Naive thymus-derived CD4-positive, alpha-beta T cell (primary cell): ENCODE data around the gene GPC2. TPM values are rescaled to one million over a fixed set of nuclear protein-coding genes. Genes with fewer than 3 reads are reported as not detected.

Experiments used
- ATAC-seq: fragments of 150-1000 bp; cut with Tn5 transposase; 2 replicates; pipeline ENCODE4 v1.10.0; 2021; ENCODE audit warnings: mild to moderate bottlenecking, moderate library complexity
- CTCF ChIA-PET: fragments of 350-600 bp; sonication (Branson Sonifier 250); formaldehyde crosslinking; loops from one replicate; lab custom pipeline; 2021; ENCODE audit warnings: antibody characterized with exemption; lab: Charles Lee
- POLR2A ChIA-PET: fragments of 350-600 bp; sonication (Branson Sonifier 250); formaldehyde crosslinking; loops from one replicate; lab custom pipeline; 2021; ENCODE audit warnings: antibody characterized with exemption, inconsistent platforms; lab: Charles Lee
- DNase-seq, 9 donors: peaks; one replicate each; pipeline versions ENCODE4 v3.0.0 to v3.0.0-alpha.2; 2020 to 2022; ENCODE audit warnings: mixed read lengths in 1 of 9
- H3K27ac ChIP-seq: one replicate; pipeline ENCODE4 v1.7.0; 2013; ENCODE audit warnings: mild to moderate bottlenecking, low read depth, low read length, moderate library complexity
- H3K27me3 ChIP-seq, 2 donors: one replicate each; pipeline ENCODE4 v1.7.0; 2013; ENCODE audit warnings: low read length in 2 of 2, mild to moderate bottlenecking in 2 of 2, moderate library complexity in 2 of 2; ENCODE audit not compliant: control insufficient read depth in 2 of 2, insufficient read depth in 2 of 2
- H3K36me3 ChIP-seq, 3 experiments: 1 replicate in 2 of 3; 2 replicates in 1 of 3; pipeline ENCODE4 v1.7.0; 2013; ENCODE audit warnings: low read length in 3 of 3, mild to moderate bottlenecking in 3 of 3, moderate library complexity in 1 of 3; ENCODE audit not compliant: insufficient read depth in 3 of 3, control insufficient read depth in 2 of 3
- H3K4me1 ChIP-seq, 2 donors: one replicate each; pipeline ENCODE4 v1.7.0; 2013; ENCODE audit warnings: low read length in 2 of 2, mild to moderate bottlenecking in 2 of 2, moderate library complexity in 1 of 2; ENCODE audit not compliant: control insufficient read depth in 2 of 2, insufficient read depth in 2 of 2
- H3K4me3 ChIP-seq: 2 replicates; pipeline ENCODE4 v1.7.0; 2013; ENCODE audit warnings: mild to moderate bottlenecking, low read length
- H3K9me3 ChIP-seq, 3 experiments: 1 replicate in 2 of 3; 2 replicates in 1 of 3; pipeline ENCODE4 v1.7.0; 2013; ENCODE audit warnings: low read length in 3 of 3; ENCODE audit not compliant: control insufficient read depth in 2 of 3
- H3K27ac Mint-ChIP-seq, 9 donors: one replicate each; pipeline ENCODE4 v1.8.0; 2020 to 2022; ENCODE audit warnings: mixed read lengths in 9 of 9, mild to moderate bottlenecking in 8 of 9, moderate library complexity in 5 of 9, inconsistent platforms in 2 of 9
- H3K27me3 Mint-ChIP-seq, 5 donors: one replicate each; pipeline ENCODE4 v1.8.0; 2021 to 2022; ENCODE audit warnings: mixed read lengths in 5 of 5, mild to moderate bottlenecking in 1 of 5
- H3K36me3 Mint-ChIP-seq, 5 donors: one replicate each; pipeline ENCODE4 v1.8.0; 2020 to 2022; ENCODE audit warnings: mixed read lengths in 5 of 5, mild to moderate bottlenecking in 3 of 5, inconsistent platforms in 1 of 5
- H3K4me1 Mint-ChIP-seq, 7 donors: one replicate each; pipeline ENCODE4 v1.8.0; 2020 to 2022; ENCODE audit warnings: mixed read lengths in 7 of 7, mild to moderate bottlenecking in 3 of 7, inconsistent platforms in 1 of 7
- H3K4me3 Mint-ChIP-seq, 10 donors: one replicate each; pipeline ENCODE4 v1.8.0; 2020 to 2022; ENCODE audit warnings: mild to moderate bottlenecking in 10 of 10, mixed read lengths in 10 of 10, moderate library complexity in 6 of 10, inconsistent platforms in 2 of 10
- H3K9me3 Mint-ChIP-seq, 11 donors: one replicate each; pipeline ENCODE4 v1.8.0; 2020 to 2022; ENCODE audit warnings: mixed read lengths in 11 of 11, mild to moderate bottlenecking in 4 of 11, inconsistent platforms in 1 of 11, moderate library complexity in 1 of 11
- intact Hi-C, 2 donors: fragments of 100-400 bp; cut with micrococcal nuclease; formaldehyde crosslinking; loops; one replicate each; pipeline ENCODE4 v1.15.1; 2023
- polyA plus RNA-seq, 2 donors: library from polyadenylated mRNA; unstranded; fragments of 300-500 nt; fragmentation: Illumina TruSeq; gene quantifications; one replicate each; pipeline ENCODE4 v1.2.3, GENCODE V29; 2021
- total RNA-seq, 6 experiments: library from RNA in 5 of 6; stranded (reverse) in 5 of 6; gene quantifications; 1 replicate in 5 of 6; 2 replicates in 1 of 6; pipeline ENCODE4 v1.2.3 and lab custom pipeline; 2021 to 2026

The GPC2 gene
- total and polyA plus RNA-seq, 7 experiments from 2014 or later, result 0.64 to 30.6 (median 12.3) TPM

DNA sequence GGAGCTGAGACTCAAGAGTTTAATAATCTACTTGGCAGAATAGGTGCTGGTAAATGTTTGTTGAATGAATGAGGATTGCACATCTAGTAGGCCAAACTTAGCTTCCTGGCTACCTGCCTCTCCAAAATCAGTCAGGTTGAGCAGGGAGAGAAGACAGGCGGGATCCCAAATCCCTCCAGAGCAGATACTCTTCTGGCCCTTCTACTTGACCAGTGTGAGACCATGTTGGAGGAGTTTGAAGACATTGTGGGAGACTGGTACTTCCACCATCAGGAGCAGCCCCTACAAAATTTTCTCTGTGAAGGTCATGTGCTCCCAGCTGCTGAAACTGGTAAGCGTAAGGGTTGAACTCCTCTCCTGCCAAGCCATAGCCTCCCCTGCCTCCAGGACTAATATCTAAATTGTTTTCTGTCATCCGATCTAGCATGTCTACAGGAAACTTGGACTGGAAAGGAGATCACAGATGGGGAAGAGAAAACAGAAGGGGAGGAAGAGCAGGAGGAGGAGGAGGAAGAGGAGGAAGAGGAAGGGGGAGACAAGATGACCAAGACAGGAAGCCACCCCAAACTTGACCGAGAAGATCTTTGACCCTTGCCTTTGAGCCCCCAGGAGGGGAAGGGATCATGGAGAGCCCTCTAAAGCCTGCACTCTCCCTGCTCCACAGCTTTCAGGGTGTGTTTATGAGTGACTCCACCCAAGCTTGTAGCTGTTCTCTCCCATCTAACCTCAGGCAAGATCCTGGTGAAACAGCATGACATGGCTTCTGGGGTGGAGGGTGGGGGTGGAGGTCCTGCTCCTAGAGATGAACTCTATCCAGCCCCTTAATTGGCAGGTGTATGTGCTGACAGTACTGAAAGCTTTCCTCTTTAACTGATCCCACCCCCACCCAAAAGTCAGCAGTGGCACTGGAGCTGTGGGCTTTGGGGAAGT lies 52.6 kb downstream of the GPC2 start:
- ChIA-PET CTCF (no interaction called here), POLR2A (interaction anchor here (0.6 to 7.6 kb wide), 17 partner anchors 11 to 304 kb away, joined by 3 to 107 read pairs (median 4); partner anchors contain the start of genes AP4M1, GJC3, LAMTOR4 and MCM7)
- intact Hi-C loops, result no loop called here
- Histone ChIP-seq H3K27me3 (no peaks in the 10 kb centered on the region), H3K9me3 (no peaks in the 10 kb centered on the region), H3K4me1 (peaks cover 23 to 24% of the 10 kb centered on the region in 2 donors), H3K27ac (no peak overlapping the region), H3K4me3 (no peak overlapping the region), H3K36me3 (peaks cover 0 to 37% (median 0%) of the 10 kb centered on the region in 3 experiments)
- peak overlapping the region; percentile 15 to 100 (median 96) for H3K4me3 Mint-ChIP-seq
- ATAC-seq, result no peak
- DNase-seq, result no peak
- peak overlapping the region; percentile 5 to 99 (median 82) for H3K27ac Mint-ChIP-seq
- peaks cover 12 to 44% (median 32%) of the 10 kb centered on the region in 7 donors for H3K4me1 Mint-ChIP-seq
- peaks cover 0 to 12% (median 0%) of the 10 kb centered on the region in 5 donors for H3K36me3 Mint-ChIP-seq
- H3K27me3 Mint-ChIP-seq, result no peaks in the 10 kb centered on the region
- peaks cover 0 to 4% (median 0%) of the 10 kb centered on the region in 11 donors for H3K9me3 Mint-ChIP-seq

DNA sequence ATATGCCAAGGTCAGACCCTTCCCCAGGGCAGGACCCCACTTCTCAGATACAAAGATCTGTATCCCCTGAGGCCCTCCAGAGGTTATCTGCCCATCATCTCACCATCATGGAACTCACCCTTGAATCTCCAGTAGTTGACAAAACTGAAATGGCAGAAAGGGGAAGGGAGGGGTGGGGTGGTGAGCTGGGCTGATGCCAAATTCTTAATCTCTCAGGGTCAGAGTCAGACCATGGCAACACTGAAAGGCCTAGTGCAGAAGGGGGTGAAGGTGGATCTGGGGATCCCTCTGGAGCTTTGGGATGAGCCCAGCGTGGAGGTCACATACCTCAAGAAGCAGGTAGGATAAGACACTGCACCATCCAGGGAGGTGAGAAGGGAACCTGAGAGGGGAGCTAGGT lies 54.6 kb downstream of the GPC2 start:
- no peak for ATAC-seq
- Mint-ChIP-seq H3K27ac (peak overlapping the region in 5 of 9 donors; percentile 11 to 80 (median 60)), H3K4me3 (peak overlapping the region in 2 of 10 donors; percentile 26 to 50), H3K4me1 (peaks cover 17 to 51% (median 40%) of the 10 kb centered on the region in 7 donors), H3K9me3 (peaks cover 0 to 7% (median 0%) of the 10 kb centered on the region in 11 donors), H3K36me3 (peaks cover 0 to 12% (median 0%) of the 10 kb centered on the region in 5 donors), H3K27me3 (no peaks in the 10 kb centered on the region)
- H3K27ac ChIP-seq, result no peak overlapping the region
- no peak overlapping the region for H3K4me3 ChIP-seq
- ChIA-PET CTCF (interaction anchor here (0.7 kb wide), 1 partner anchor 9 kb away, joined by 3 read pairs; no protein-coding TSS in a partner anchor), POLR2A (interaction anchor here (1.0 to 7.6 kb wide), 5 partner anchors 22 to 100 kb away, joined by 3 to 107 read pairs (median 3); partner anchors contain the start of genes AP4M1, GPC2, MCM7 and STAG3)
- H3K27me3 ChIP-seq, result no peaks in the 10 kb centered on the region
- H3K4me1 ChIP-seq, result peaks cover 22 to 26% of the 10 kb centered on the region in 2 donors
- peaks cover 0 to 38% (median 0%) of the 10 kb centered on the region in 3 experiments for H3K36me3 ChIP-seq
- no peak for DNase-seq
- intact Hi-C loops, result no loop called here
- no peaks in the 10 kb centered on the region for H3K9me3 ChIP-seq

DNA sequence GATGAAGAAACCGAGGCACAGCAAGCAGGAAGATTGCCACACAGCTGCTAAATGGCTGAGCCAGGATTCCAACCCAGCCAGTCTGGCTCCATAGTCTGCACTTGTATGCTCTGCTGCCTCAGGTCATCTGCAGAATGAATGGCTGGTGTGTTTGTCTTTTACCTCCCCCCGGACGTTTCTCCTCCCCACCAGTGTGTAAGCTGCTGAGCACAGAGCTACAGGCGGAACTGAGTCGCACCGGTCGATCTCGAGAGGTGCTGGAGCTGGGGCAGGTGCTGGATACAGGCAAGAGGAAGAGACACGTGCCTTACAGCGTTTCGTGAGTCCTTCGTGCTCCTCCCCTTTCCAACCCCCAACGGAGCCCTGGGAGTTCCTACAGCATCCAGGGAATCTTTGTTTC lies 55.1 kb downstream of the GPC2 start:
- ATAC-seq, result no peak
- H3K36me3 ChIP-seq, result peaks cover 0 to 35% (median 0%) of the 10 kb centered on the region in 3 experiments
- H3K27ac ChIP-seq, result no peak overlapping the region
- Mint-ChIP-seq H3K4me1 (peaks cover 17 to 51% (median 39%) of the 10 kb centered on the region in 7 donors), H3K27ac (peak overlapping the region in 4 of 9 donors; percentile 5 to 80 (median 64)), H3K4me3 (peak overlapping the region in 1 of 10 donors; percentile 25), H3K36me3 (peaks cover 0 to 12% (median 0%) of the 10 kb centered on the region in 5 donors), H3K27me3 (no peaks in the 10 kb centered on the region), H3K9me3 (peaks cover 0 to 7% (median 0%) of the 10 kb centered on the region in 11 donors)
- CTCF ChIA-PET, result interaction anchor here (0.7 kb wide), 1 partner anchor 10 kb away, joined by 3 read pairs; no protein-coding TSS in a partner anchor
- no peak for DNase-seq
- no peaks in the 10 kb centered on the region for H3K27me3 ChIP-seq
- intact Hi-C loops, result no loop called here
- H3K9me3 ChIP-seq, result no peaks in the 10 kb centered on the region
- H3K4me3 ChIP-seq, result no peak overlapping the region
- peaks cover 22 to 26% of the 10 kb centered on the region in 2 donors for H3K4me1 ChIP-seq
- POLR2A ChIA-PET, result interaction anchor here (1.0 to 7.6 kb wide), 4 partner anchors 21 to 100 kb away, joined by 3 to 107 read pairs (median 3); partner anchors contain the start of genes AP4M1 and MCM7

DNA sequence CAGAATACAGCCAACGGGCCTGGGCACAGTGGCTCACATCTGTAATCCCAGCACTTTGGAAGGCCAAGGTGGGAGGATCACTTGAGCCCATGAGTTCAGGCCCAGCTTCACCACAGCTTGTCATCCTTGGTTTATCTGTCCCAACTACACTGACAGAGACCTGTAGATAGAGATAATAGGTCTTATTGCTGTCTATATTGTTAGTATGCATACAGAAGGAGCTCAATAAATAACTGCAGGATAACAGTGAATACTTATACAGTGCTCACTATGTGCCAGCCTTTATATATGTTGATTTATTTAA lies 56.5 kb downstream of the GPC2 start:
- peaks cover 16 to 26% of the 10 kb centered on the region in 2 donors for H3K4me1 ChIP-seq
- CTCF ChIA-PET, result interaction anchor here (0.6 to 1.0 kb wide), 5 partner anchors 8 to 167 kb away, joined by 3 to 8 read pairs (median 3); no protein-coding TSS in a partner anchor
- POLR2A ChIA-PET, result interaction anchor here (0.6 to 7.6 kb wide), 23 partner anchors 8 to 704 kb away, joined by 3 to 107 read pairs (median 6); partner anchors contain the start of genes AP4M1, COPS6, GAL3ST4 and LAMTOR4
- Mint-ChIP-seq H3K27ac (peak overlapping the region; percentile 97 to 99 (median 98)), H3K9me3 (peaks cover 0 to 3% (median 0%) of the 10 kb centered on the region in 11 donors), H3K36me3 (peaks cover 0 to 12% (median 4%) of the 10 kb centered on the region in 5 donors), H3K4me3 (peak overlapping the region; percentile 90 to 100 (median 98)), H3K27me3 (no peaks in the 10 kb centered on the region), H3K4me1 (peaks cover 21 to 49% (median 43%) of the 10 kb centered on the region in 7 donors)
- H3K4me3 ChIP-seq, result peak overlapping the region; percentile 100
- intact Hi-C loops, result no loop called here
- H3K27ac ChIP-seq, result peak overlapping the region; percentile 88
- ATAC-seq, result no peak
- no peaks in the 10 kb centered on the region for H3K27me3 ChIP-seq
- H3K36me3 ChIP-seq, result peaks cover 0 to 29% (median 0%) of the 10 kb centered on the region in 3 experiments
- DNase-seq, result no peak
- no peaks in the 10 kb centered on the region for H3K9me3 ChIP-seq

DNA sequence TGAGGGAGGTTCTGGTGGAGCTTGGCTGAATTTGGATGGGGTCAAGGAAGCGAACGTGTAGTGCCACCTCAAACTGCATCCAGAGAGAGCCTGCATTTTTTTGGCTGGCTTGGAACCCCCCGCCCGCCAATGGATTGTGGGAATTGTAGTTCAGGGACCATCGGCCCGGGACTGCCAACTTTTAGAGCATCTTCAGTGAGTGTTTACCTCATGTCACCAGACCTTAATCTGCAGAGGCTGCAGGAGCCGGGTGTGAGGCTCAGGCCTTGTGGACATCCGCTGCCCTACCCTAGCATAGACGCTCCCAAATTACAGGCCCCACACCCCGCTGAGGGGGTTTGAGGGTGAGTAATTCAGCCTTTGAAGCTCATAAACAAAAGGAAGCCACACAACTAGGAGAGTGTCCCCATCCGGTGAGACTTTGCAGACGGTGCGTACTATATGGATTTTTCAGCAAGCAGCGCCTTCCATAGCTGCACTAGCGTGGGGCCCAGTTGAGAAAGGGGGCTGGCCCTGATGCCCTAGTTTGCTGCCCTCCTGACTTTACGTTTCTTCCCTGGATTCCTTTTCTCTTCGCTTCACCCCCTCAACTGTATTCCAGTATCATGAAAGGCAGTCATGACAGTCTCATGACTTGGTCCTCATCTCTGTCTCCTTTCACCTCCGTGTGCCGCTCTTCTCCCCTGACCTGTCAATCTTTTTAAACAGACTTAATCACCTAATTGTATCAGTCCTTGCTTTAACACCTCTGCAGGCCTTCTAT lies 57.0 kb downstream of the GPC2 start:
- intact Hi-C loops, result loop anchor here (1.0 to 2.0 kb wide), 8 partner anchors 7 to 553 kb away; partner anchors contain the start of genes AP4M1 (in 2 of the 2), MCM7 (in 2 of the 2), ZCWPW1 (in 2 of the 2) and GNB2 (in 1 of the 2)
- ATAC-seq (peak; percentile 68), DNase-seq (peak in 8 of 9 donors; percentile 67 to 79 (median 74))
- Mint-ChIP-seq H3K4me1 (peaks cover 18 to 44% (median 38%) of the 10 kb centered on the region in 7 donors), H3K9me3 (peaks cover 0 to 3% (median 0%) of the 10 kb centered on the region in 11 donors), H3K36me3 (peaks cover 0 to 12% (median 4%) of the 10 kb centered on the region in 5 donors), H3K27ac (peak overlapping the region; percentile 97 to 99 (median 98)), H3K27me3 (no peaks in the 10 kb centered on the region), H3K4me3 (peak overlapping the region; percentile 90 to 100 (median 98))
- H3K4me1 ChIP-seq, result peaks cover 12 to 21% of the 10 kb centered on the region in 2 donors
- CTCF ChIA-PET, result interaction anchor here (0.6 to 1.0 kb wide), 7 partner anchors 9 to 743 kb away, joined by 3 to 8 read pairs (median 3); no protein-coding TSS in a partner anchor
- POLR2A ChIA-PET, result interaction anchor here (0.6 to 7.6 kb wide), 25 partner anchors 8 to 704 kb away, joined by 3 to 107 read pairs (median 6); partner anchors contain the start of genes AP4M1, COPS6, GAL3ST4 and LAMTOR4
- H3K27ac ChIP-seq, result peak overlapping the region; percentile 88
- no peaks in the 10 kb centered on the region for H3K27me3 ChIP-seq
- peak overlapping the region; percentile 100 for H3K4me3 ChIP-seq
- H3K9me3 ChIP-seq, result no peaks in the 10 kb centered on the region
- peaks cover 0 to 27% (median 0%) of the 10 kb centered on the region in 3 experiments for H3K36me3 ChIP-seq
